GM10266 (cell line): ENCODE data around the gene SBNO2.

Experiments
- DNase-seq: peaks from one replicate; pipeline ENCODE4 v3.0.0; 2012; ENCODE audit errors: extremely low spot score
- CTCF ChIP-seq: IDR thresholded peaks from 2 replicates; pipeline ENCODE4 v1.5.1; 2012; ENCODE audit warnings: mild to moderate bottlenecking, low read depth; ENCODE audit not compliant: control insufficient read depth, insufficient read depth; ENCODE audit errors: missing control alignments

SBNO2 gene

GRCh38 chr19:1173845-1174809 lies at the start of gene SBNO2:
TSS of gene SBNO2 (minus strand) at chr19:1174268. CDS start at chr19:1154276, 19,992 bp downstream.
- no peak for TF ChIP-seq CTCF

GRCh38 chr19:1223018-1223855 lies 49.2 kb upstream of the SBNO2 start:
- peak; percentile 55 for TF ChIP-seq CTCF
- peak; percentile 82 for DNase-seq

More at GRCh38 chr19:1173845-1174809, at the start of gene SBNO2:
- peak; percentile 100 for DNase-seq

DNA sequence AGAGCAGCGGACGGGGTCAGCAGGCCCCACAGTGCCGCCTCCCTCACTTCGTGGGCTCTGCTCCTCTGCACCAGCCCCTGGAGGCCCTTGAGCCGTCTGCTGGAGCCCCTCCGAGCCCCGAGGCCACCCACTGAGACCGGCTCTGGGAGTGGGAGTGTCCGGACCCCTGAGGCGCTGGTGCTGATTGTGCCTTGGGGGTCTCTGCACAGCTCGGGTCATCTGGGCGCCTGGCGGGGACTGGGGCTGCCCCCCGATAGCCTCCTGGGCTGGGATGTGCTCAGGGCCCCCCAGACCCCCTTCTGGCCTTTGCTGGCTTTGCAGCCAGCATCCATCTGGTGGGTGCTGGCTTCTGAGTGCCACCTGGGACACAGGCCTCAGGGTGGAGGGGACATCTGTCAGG lies 48.3 kb upstream of the SBNO2 start:
- DNase-seq, result no peak

DNA sequence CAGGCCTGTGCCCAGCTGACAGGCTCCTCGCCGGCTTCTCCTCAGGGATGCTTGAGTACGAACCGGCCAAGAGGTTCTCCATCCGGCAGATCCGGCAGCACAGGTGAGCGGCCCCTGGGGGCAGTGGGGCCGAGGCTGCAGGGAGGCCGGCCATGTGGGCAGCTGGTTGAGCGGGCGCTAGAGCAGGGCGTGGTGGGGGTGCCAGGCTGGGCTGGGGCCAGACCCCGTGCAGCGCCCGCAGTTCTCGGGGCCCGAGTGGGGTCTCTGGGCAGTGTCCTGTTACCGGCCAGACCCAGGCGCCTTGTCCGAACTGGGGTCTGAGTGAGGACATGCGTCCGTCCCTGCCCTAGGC lies 47.8 kb upstream of the SBNO2 start:
- no peak for TF ChIP-seq CTCF
- no peak for DNase-seq

More for the DNA sequence above, 48.3 kb upstream of the SBNO2 start:
- TF ChIP-seq CTCF, result no peak

- DNase-seq, result no peak
These were observed 47.2 kb upstream of the SBNO2 start for GRCh38 chr19:1220976-1221903.

More at GRCh38 chr19:1220976-1221903, 47.2 kb upstream of the SBNO2 start:
- peak; percentile 56 for TF ChIP-seq CTCF
